HG03342 (cell line): Measurements from ENCODE around the gene CEP20.

ENCODE experiments used
- ATAC-seq: cut with Tn5 transposase; IDR thresholded peaks from one replicate; pipeline ENCODE4 v1.9.1; 2021; ENCODE audit warnings: mild to moderate bottlenecking, moderate library complexity; ENCODE audit not compliant: unreplicated experiment

Gene CEP20

GRCh38 chr16:15834502-15834901, 53.9 kb downstream of the CEP20 start:
- no peak for ATAC-seq

GRCh38 chr16:15833541-15833940, 54.9 kb downstream of the CEP20 start:
- ATAC-seq: no peak

GRCh38 chr16:15832241-15832640, 56.2 kb downstream of the CEP20 start:
- ATAC-seq: no peak

- no peak for ATAC-seq
Observed at GRCh38 chr16:15830832-15831451, 57.5 kb downstream of the CEP20 start.

GRCh38 chr16:15829460-15829859, 58.9 kb downstream of the CEP20 start:
- no peak for ATAC-seq

GRCh38 chr16:15827709-15828343, 60.6 kb downstream of the CEP20 start:
- ATAC-seq: no peak

- no peak for ATAC-seq
Observed at GRCh38 chr16:15827299-15827698, 61.1 kb downstream of the CEP20 start.

GRCh38 chr16:15825750-15826305, 62.6 kb downstream of the CEP20 start:
- ATAC-seq: no peak

GRCh38 chr16:15822957-15823356, 65.4 kb downstream of the CEP20 start:
- no peak for ATAC-seq

GRCh38 chr16:15820837-15821236, 67.6 kb downstream of the CEP20 start:
- ATAC-seq: no peak

- no peak for ATAC-seq
Observed at GRCh38 chr16:15819046-15819445, 69.4 kb downstream of the CEP20 start.

GRCh38 chr16:15817446-15817845, 71.0 kb downstream of the CEP20 start:
- no peak for ATAC-seq

GRCh38 chr16:15816228-15816627, 72.2 kb downstream of the CEP20 start:
- ATAC-seq: no peak
